ENCODE measurements around the gene SASH1.

- no peak for TF ChIP-seq CTCF (IDR thresholded peaks at IDR 0.05; ENCODE audit: low read length)
- no peak for TF ChIP-seq EZH2 (optimal IDR thresholded peaks at IDR 0.05; ENCODE audit: low read depth, low read length)
Observed at GRCh38 chr6:148599967-148600426, 257.4 kb downstream of the SASH1 start.
